Transverse colon (tissue), 3 donors: ENCODE measurements around the gene PLCD1.

ENCODE experiments used
- CTCF ChIP-seq, 5 experiments: fragments of 200-600 bp in 3 of 5; fragments of 450-650 bp in 2 of 5; sonication (generic) in 3 of 5; IDR thresholded peaks; 1 replicate in 2 of 5; 2 replicates in 3 of 5; pipeline ENCODE4 v1.5.1; 2016 to 2017; ENCODE audit warnings: antibody characterized with exemption in 5 of 5, inconsistent platforms in 3 of 5, mild to moderate bottlenecking in 2 of 5, moderate library complexity in 1 of 5
- POLR2A ChIP-seq: fragments of 450-650 bp; IDR thresholded peaks from one replicate; pipeline ENCODE4 v1.6.1; 2016; ENCODE audit warnings: antibody characterized with exemption, mild to moderate bottlenecking, moderate library complexity

DNA sequence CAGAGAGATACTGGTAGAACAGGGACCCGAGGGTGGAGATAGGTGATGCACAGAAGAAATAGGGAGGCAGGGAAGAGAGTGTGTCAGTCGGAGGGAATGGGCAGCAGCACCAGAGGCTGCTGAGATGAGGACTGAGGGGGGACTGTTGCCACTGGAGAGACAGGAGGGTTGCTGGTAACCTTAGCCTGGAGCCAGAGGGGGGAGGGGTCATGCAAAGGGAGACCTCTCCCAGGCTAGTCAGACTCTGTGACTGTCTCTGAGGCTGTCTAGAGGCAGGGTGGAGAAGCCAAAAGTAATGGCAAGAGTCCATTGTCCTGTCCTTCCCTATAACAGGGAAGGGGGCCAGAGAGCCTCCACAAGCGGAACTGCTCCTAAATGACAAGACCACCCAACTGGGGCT is 7.5 kb upstream of the PLCD1 start:
- TF ChIP-seq CTCF (IDR thresholded peaks at IDR 0.05), result no peak
- TF ChIP-seq POLR2A, result no peak
